Osteocyte (in vitro differentiated cells): ENCODE measurements around the gene DTX1. TPM values are rescaled to one million over a fixed set of nuclear protein-coding genes. Genes with fewer than 3 reads are reported as not detected.

ENCODE experiments used
- DNase-seq: peaks from one replicate; pipeline ENCODE4 v3.0.0; 2021; ENCODE audit warnings: mixed read lengths; ENCODE audit not compliant: unreplicated experiment; ENCODE audit errors: extremely low spot score
- H3K27ac Mint-ChIP-seq: one replicate; pipeline ENCODE4 v1.8.0; 2021; ENCODE audit warnings: mild to moderate bottlenecking, mixed read lengths; ENCODE audit not compliant: unreplicated experiment
- H3K27me3 Mint-ChIP-seq: one replicate; pipeline ENCODE4 v1.8.0; 2021; ENCODE audit warnings: mixed read lengths; ENCODE audit not compliant: unreplicated experiment
- H3K36me3 Mint-ChIP-seq: one replicate; pipeline ENCODE4 v1.8.0; 2021; ENCODE audit warnings: mixed read lengths; ENCODE audit not compliant: unreplicated experiment
- H3K4me1 Mint-ChIP-seq: one replicate; pipeline ENCODE4 v1.8.0; 2021; ENCODE audit warnings: mixed read lengths; ENCODE audit not compliant: unreplicated experiment
- H3K4me3 Mint-ChIP-seq: one replicate; pipeline ENCODE4 v1.8.0; 2021; ENCODE audit warnings: mild to moderate bottlenecking, moderate library complexity, mixed read lengths; ENCODE audit not compliant: unreplicated experiment
- H3K9me3 Mint-ChIP-seq: one replicate; pipeline ENCODE4 v1.8.0; 2021; ENCODE audit warnings: mixed read lengths; ENCODE audit not compliant: unreplicated experiment
- total RNA-seq: library from RNA; stranded (reverse); gene quantifications from 2 replicates; pipeline ENCODE4 v1.2.1, GENCODE V29; 2021
- TF ChIP-seq, protein P1 (sequence below): fragments of 200-600 bp; sonication (generic); IDR thresholded peaks from 2 replicates; pipeline ENCODE4 v1.5.0; 2021; ENCODE audit warnings: antibody characterized with exemption, mild to moderate bottlenecking, moderate library complexity

Gene DTX1
- total RNA-seq, 1 donor from 2014 or later = not detected

GRCh38 chr12:113059071-113059595 lies 2.6 kb downstream of the DTX1 start:
- peaks cover 31% of the 10 kb centered on the region for H3K27me3 Mint-ChIP-seq
- no peak overlapping the region for H3K4me3 Mint-ChIP-seq
- no peaks in the 10 kb centered on the region for H3K36me3 Mint-ChIP-seq
- no peaks in the 10 kb centered on the region for H3K9me3 Mint-ChIP-seq
- TF ChIP-seq, protein P1, sequence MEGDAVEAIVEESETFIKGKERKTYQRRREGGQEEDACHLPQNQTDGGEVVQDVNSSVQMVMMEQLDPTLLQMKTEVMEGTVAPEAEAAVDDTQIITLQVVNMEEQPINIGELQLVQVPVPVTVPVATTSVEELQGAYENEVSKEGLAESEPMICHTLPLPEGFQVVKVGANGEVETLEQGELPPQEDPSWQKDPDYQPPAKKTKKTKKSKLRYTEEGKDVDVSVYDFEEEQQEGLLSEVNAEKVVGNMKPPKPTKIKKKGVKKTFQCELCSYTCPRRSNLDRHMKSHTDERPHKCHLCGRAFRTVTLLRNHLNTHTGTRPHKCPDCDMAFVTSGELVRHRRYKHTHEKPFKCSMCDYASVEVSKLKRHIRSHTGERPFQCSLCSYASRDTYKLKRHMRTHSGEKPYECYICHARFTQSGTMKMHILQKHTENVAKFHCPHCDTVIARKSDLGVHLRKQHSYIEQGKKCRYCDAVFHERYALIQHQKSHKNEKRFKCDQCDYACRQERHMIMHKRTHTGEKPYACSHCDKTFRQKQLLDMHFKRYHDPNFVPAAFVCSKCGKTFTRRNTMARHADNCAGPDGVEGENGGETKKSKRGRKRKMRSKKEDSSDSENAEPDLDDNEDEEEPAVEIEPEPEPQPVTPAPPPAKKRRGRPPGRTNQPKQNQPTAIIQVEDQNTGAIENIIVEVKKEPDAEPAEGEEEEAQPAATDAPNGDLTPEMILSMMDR = no peak
- no peaks in the 10 kb centered on the region for H3K4me1 Mint-ChIP-seq
- H3K27ac Mint-ChIP-seq = no peak overlapping the region
- no peak for DNase-seq

GRCh38 chr12:113060336-113060960 lies 3.9 kb downstream of the DTX1 start:
- no peak for DNase-seq
- TF ChIP-seq, protein P1 = no peak
- H3K27ac Mint-ChIP-seq = no peak overlapping the region
- no peaks in the 10 kb centered on the region for H3K36me3 Mint-ChIP-seq
- no peak overlapping the region for H3K4me3 Mint-ChIP-seq
- H3K4me1 Mint-ChIP-seq = no peaks in the 10 kb centered on the region
- peaks cover 26% of the 10 kb centered on the region for H3K27me3 Mint-ChIP-seq
- no peaks in the 10 kb centered on the region for H3K9me3 Mint-ChIP-seq

- TF ChIP-seq, protein P1 = no peak
- Mint-ChIP-seq H3K4me1 (no peaks in the 10 kb centered on the region), H3K27ac (no peak overlapping the region), H3K27me3 (peaks cover 25% of the 10 kb centered on the region), H3K9me3 (no peaks in the 10 kb centered on the region), H3K4me3 (no peak overlapping the region), H3K36me3 (no peaks in the 10 kb centered on the region)
- DNase-seq = no peak
These were observed 4.6 kb downstream of the DTX1 start for GRCh38 chr12:113061061-113061694.

- H3K9me3 Mint-ChIP-seq = no peaks in the 10 kb centered on the region
- H3K4me3 Mint-ChIP-seq = no peak overlapping the region
- no peaks in the 10 kb centered on the region for H3K4me1 Mint-ChIP-seq
- H3K27ac Mint-ChIP-seq = no peak overlapping the region
- TF ChIP-seq, protein P1 = no peak
- DNase-seq = no peak
- H3K27me3 Mint-ChIP-seq = peaks cover 20% of the 10 kb centered on the region
- no peaks in the 10 kb centered on the region for H3K36me3 Mint-ChIP-seq
These were observed 6.2 kb downstream of the DTX1 start for GRCh38 chr12:113062502-113063395.
